Measurements from ENCODE around the gene FAM118B.

GRCh38 chr11:126190792-126191191 lies 20.8 kb upstream of the FAM118B start:
- TF ChIP-seq POLR2A (IDR thresholded peaks at IDR 0.05): no peak
- no peak for TF ChIP-seq CTCF (IDR thresholded peaks at IDR 0.05)
- TF ChIP-seq EP300 (IDR thresholded peaks at IDR 0.05): no peak

All from stomach (tissue), 4 donors.